H9 (cell line): ENCODE results near the gene NKAIN2. TPM values are rescaled to one million over a fixed set of nuclear protein-coding genes. Genes with fewer than 3 reads are reported as not detected.

Experiments used
- DNase-seq: peaks from one replicate; pipeline ENCODE4 v3.0.0-alpha.2; 2017
- H2AFZ ChIP-seq: one replicate; pipeline ENCODE4 v1.6.1; 2013; ENCODE audit warnings: mild to moderate bottlenecking, low read length, control low read depth, moderate library complexity
- H2AK5ac ChIP-seq: 2 replicates; pipeline ENCODE4 v1.6.1; 2013; ENCODE audit warnings: low read length, control low read depth, mixed read lengths; ENCODE audit not compliant: insufficient read length
- H2BK120ac ChIP-seq: one replicate; pipeline ENCODE4 v1.6.1; 2013; ENCODE audit warnings: low read depth, mild to moderate bottlenecking, low read length, control low read depth, inconsistent platforms; ENCODE audit not compliant: poor library complexity, severe bottlenecking
- H2BK12ac ChIP-seq: 2 replicates; pipeline ENCODE4 v1.6.1; 2013; ENCODE audit warnings: low read length, control low read depth, mixed read lengths, low read depth; ENCODE audit not compliant: insufficient read length
- H2BK15ac ChIP-seq: 2 replicates; pipeline ENCODE4 v1.6.1; 2013; ENCODE audit warnings: low read depth, low read length, control low read depth
- H2BK20ac ChIP-seq: one replicate; pipeline ENCODE4 v1.6.1; 2013; ENCODE audit warnings: low read depth, mild to moderate bottlenecking, low read length, control low read depth, inconsistent platforms; ENCODE audit not compliant: poor library complexity, severe bottlenecking
- H2BK5ac ChIP-seq: 2 replicates; pipeline ENCODE4 v1.6.1; 2013; ENCODE audit warnings: low read length, control low read depth, mixed read lengths; ENCODE audit not compliant: insufficient read length
- H3K14ac ChIP-seq: 2 replicates; pipeline ENCODE4 v1.6.1; 2013; ENCODE audit warnings: low read length, control low read depth; ENCODE audit not compliant: insufficient read depth
- H3K18ac ChIP-seq: 2 replicates; pipeline ENCODE4 v1.6.1; 2013; ENCODE audit warnings: low read depth, mild to moderate bottlenecking, mixed read lengths, low read length, control low read depth; ENCODE audit not compliant: insufficient read length
- H3K23ac ChIP-seq: 2 replicates; pipeline ENCODE4 v1.6.1; 2013; ENCODE audit warnings: low read length, control low read depth, mixed read lengths, low read depth; ENCODE audit not compliant: insufficient read length
- H3K23me2 ChIP-seq: 2 replicates; pipeline ENCODE4 v1.6.1; 2013; ENCODE audit warnings: low read depth, mild to moderate bottlenecking, mixed read lengths, low read length, control low read depth; ENCODE audit not compliant: insufficient read length, poor library complexity, severe bottlenecking
- H3K27ac ChIP-seq: 2 replicates; pipeline ENCODE4 v1.5.1; 2013; ENCODE audit warnings: low read length, control low read depth, mixed read lengths, low read depth; ENCODE audit not compliant: insufficient read length
- H3K27me3 ChIP-seq: 2 replicates; pipeline ENCODE4 v1.6.1; 2013; ENCODE audit warnings: low read length, control low read depth, inconsistent platforms; ENCODE audit not compliant: insufficient read depth
- H3K4ac ChIP-seq: 2 replicates; pipeline ENCODE4 v1.6.1; 2013; ENCODE audit warnings: low read depth, mild to moderate bottlenecking, control low read depth, inconsistent platforms, low read length, moderate library complexity
- H3K4me1 ChIP-seq: 2 replicates; pipeline ENCODE4 v1.6.1; 2013; ENCODE audit warnings: low read length, control low read depth, inconsistent platforms; ENCODE audit not compliant: insufficient read depth
- H3K4me2 ChIP-seq: 2 replicates; pipeline ENCODE4 v1.6.1; 2013; ENCODE audit warnings: low read length, control low read depth, mixed read lengths; ENCODE audit not compliant: insufficient read length, insufficient read depth
- H3K56ac ChIP-seq: 2 replicates; pipeline ENCODE4 v1.6.1; 2013; ENCODE audit warnings: low read depth, mild to moderate bottlenecking, mixed read lengths, low read length, control low read depth; ENCODE audit not compliant: insufficient read length
- H3K79me1 ChIP-seq: 2 replicates; pipeline ENCODE4 v1.6.1; 2013; ENCODE audit warnings: low read depth, mild to moderate bottlenecking, moderate library complexity, low read length, control low read depth, inconsistent platforms; ENCODE audit not compliant: insufficient read depth, poor library complexity, severe bottlenecking
- H3K79me2 ChIP-seq: 2 replicates; pipeline ENCODE4 v1.6.1; 2013; ENCODE audit warnings: low read length, control low read depth, inconsistent platforms; ENCODE audit not compliant: insufficient read depth
- H3K9ac ChIP-seq: 2 replicates; pipeline ENCODE4 v1.6.1; 2013; ENCODE audit warnings: low read length, control low read depth, mixed read lengths; ENCODE audit not compliant: insufficient read length; ENCODE audit errors: extremely low read depth
- H3K9me3 ChIP-seq: one replicate; pipeline ENCODE4 v1.6.1; 2013; ENCODE audit warnings: low read depth, low read length, inconsistent platforms; ENCODE audit not compliant: control insufficient read depth
- H3T11ph ChIP-seq: one replicate; pipeline ENCODE4 v1.6.1; 2013; ENCODE audit warnings: mild to moderate bottlenecking, low read length, control low read depth, inconsistent platforms
- H4K20me1 ChIP-seq: one replicate; pipeline ENCODE4 v1.6.1; 2013; ENCODE audit not compliant: control insufficient read depth, insufficient read length, insufficient read depth
- H4K5ac ChIP-seq: 2 replicates; pipeline ENCODE4 v1.6.1; 2013; ENCODE audit warnings: low read depth, mild to moderate bottlenecking, mixed read lengths, low read length, control low read depth; ENCODE audit not compliant: insufficient read length
- H4K8ac ChIP-seq: replicated peaks from 2 replicates; pipeline ENCODE4 v1.6.1; 2013; ENCODE audit warnings: low read length, control low read depth, mixed read lengths, low read depth; ENCODE audit not compliant: insufficient read length
- H4K91ac ChIP-seq: 2 replicates; pipeline ENCODE4 v1.6.1; 2013; ENCODE audit warnings: low read depth, mild to moderate bottlenecking, moderate library complexity, mixed read lengths, low read length, control low read depth; ENCODE audit not compliant: insufficient read length
- H3K27ac Mint-ChIP-seq, 3 experiments: 2 replicates in 2 of 3; 3 replicates in 1 of 3; pipeline ENCODE4 v1.8.0; 2020 to 2021; ENCODE audit warnings: mixed read lengths in 3 of 3, mild to moderate bottlenecking in 1 of 3, moderate library complexity in 1 of 3
- H3K27me3 Mint-ChIP-seq: 2 replicates; pipeline ENCODE4 v1.8.0; 2021; ENCODE audit warnings: low read depth, mild to moderate bottlenecking, moderate library complexity, mixed read lengths
- H3K36me3 Mint-ChIP-seq, 3 experiments: 2 replicates in 2 of 3; 3 replicates in 1 of 3; pipeline ENCODE4 v1.8.0; 2020 to 2021; ENCODE audit warnings: low read depth in 3 of 3, mixed read lengths in 3 of 3; ENCODE audit not compliant: insufficient read depth in 1 of 3
- H3K4me1 Mint-ChIP-seq, 2 experiments: 2 replicates each; pipeline ENCODE4 v1.8.0; 2020; ENCODE audit warnings: mixed read lengths in 2 of 2
- H3K4me3 Mint-ChIP-seq, 2 experiments: 2 replicates in 1 of 2; 3 replicates in 1 of 2; pipeline ENCODE4 v1.8.0; 2020 to 2021; ENCODE audit warnings: mild to moderate bottlenecking in 2 of 2, mixed read lengths in 2 of 2, moderate library complexity in 1 of 2
- H3K9me3 Mint-ChIP-seq, 2 experiments: 2 replicates in 1 of 2; 3 replicates in 1 of 2; pipeline ENCODE4 v1.8.0; 2020; ENCODE audit warnings: mild to moderate bottlenecking in 2 of 2, mixed read lengths in 2 of 2, moderate library complexity in 1 of 2
- WGBS: extraction: QIAGEN DNeasy Blood & Tissue Kit; methylation state at CpG from one replicate; pipeline ENCODE4 v1.1.7; 2013; ENCODE audit warnings: missing lambda C conversion rate, low lambda C conversion rate, mixed read lengths; ENCODE audit not compliant: insufficient read length; ENCODE audit errors: extremely low coverage; 5-methylcytosine and 5-hydroxymethylcytosine counted together
- total RNA-seq: library from RNA; stranded (reverse); gene quantifications from 2 replicates; pipeline ENCODE4 v1.2.1, GENCODE V29; 2021
- TF ChIP-seq, protein P1 (sequence below): fragments of 200-600 bp; sonication (generic); conservative IDR thresholded peaks from 3 replicates; pipeline ENCODE4 v1.8.0; 2021; ENCODE audit warnings: antibody characterized with exemption, mild to moderate bottlenecking

Gene NKAIN2
- total RNA-seq, 1 experiment from 2014 or later = 0.17 TPM

DNA sequence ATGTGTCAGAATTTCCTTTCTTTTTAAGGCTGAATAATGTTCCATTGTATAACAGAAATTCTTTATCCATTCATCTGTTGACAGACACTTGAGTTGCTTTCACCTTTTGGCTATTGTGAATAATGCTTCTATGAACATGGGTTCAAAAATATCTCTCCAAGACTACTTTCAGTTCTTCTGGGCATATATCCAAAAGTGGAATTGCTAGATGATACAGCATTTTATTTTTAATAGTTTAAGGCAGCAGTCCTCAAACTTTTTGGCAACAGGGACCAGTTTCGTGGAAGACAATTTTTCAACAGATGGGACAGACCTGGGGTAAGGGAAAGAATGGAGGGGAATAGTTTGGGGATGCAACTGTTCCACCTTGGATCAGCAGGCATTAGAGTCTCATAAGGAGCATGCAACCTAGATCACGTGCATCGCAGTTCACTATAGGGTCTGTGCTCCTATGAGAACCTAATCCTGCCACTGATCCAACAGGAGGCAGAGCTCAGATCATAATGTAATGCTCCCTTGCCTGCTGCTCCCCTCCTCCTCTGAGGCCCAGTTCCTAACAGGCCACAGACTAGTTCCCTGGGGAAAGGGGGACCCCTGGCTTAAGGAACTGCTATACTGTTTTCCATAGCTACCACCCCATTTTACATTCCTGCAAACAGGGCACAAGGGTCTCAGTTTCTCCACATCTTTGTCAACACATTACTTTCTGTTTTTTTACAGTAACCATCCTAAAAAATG lies 918.6 kb downstream of the NKAIN2 start:
- Mint-ChIP-seq H3K4me1 (peaks cover 3% of the 10 kb centered on the region in 2 experiments), H3K27me3 (no peaks in the 10 kb centered on the region), H3K4me3 (no peak overlapping the region), H3K9me3 (peaks cover 2 to 4% of the 10 kb centered on the region in 2 experiments; a peak in 4 of 5 replicates), H3K27ac (no peak overlapping the region), H3K36me3 (peaks cover 0 to 6% (median 2%) of the 10 kb centered on the region in 3 experiments; a peak in 2 of 7 replicates)
- Histone ChIP-seq H4K8ac (no peak overlapping the region), H3K4me1 (no peaks in the 10 kb centered on the region), H4K20me1 (no peaks in the 10 kb centered on the region), H3K18ac (no peak overlapping the region), H2BK20ac (no peak overlapping the region), H2BK12ac (no peak overlapping the region), H3K79me1 (no peaks in the 10 kb centered on the region), H3K27me3 (no peaks in the 10 kb centered on the region), H4K91ac (no peak overlapping the region), H3K9ac (no peak overlapping the region), H3K14ac (no peak overlapping the region), H3K23me2 (no peaks in the 10 kb centered on the region), H4K5ac (no peak overlapping the region), H3K79me2 (no peaks in the 10 kb centered on the region), H3K4ac (no peak overlapping the region), H3K4me2 (no peak overlapping the region), H2AK5ac (no peak overlapping the region), H2BK120ac (no peak overlapping the region), H2BK15ac (no peak overlapping the region), H2BK5ac (no peak overlapping the region), H3K9me3 (no peaks in the 10 kb centered on the region), H3K56ac (no peak overlapping the region), H3K27ac (no peak overlapping the region), H3K23ac (no peak overlapping the region), H3T11ph (no peak overlapping the region), H2AFZ (no peak overlapping the region)
- WGBS = no CpG with 5 or more reads among the region's 3 CpGs
- no peak for DNase-seq
- TF ChIP-seq, protein P1, sequence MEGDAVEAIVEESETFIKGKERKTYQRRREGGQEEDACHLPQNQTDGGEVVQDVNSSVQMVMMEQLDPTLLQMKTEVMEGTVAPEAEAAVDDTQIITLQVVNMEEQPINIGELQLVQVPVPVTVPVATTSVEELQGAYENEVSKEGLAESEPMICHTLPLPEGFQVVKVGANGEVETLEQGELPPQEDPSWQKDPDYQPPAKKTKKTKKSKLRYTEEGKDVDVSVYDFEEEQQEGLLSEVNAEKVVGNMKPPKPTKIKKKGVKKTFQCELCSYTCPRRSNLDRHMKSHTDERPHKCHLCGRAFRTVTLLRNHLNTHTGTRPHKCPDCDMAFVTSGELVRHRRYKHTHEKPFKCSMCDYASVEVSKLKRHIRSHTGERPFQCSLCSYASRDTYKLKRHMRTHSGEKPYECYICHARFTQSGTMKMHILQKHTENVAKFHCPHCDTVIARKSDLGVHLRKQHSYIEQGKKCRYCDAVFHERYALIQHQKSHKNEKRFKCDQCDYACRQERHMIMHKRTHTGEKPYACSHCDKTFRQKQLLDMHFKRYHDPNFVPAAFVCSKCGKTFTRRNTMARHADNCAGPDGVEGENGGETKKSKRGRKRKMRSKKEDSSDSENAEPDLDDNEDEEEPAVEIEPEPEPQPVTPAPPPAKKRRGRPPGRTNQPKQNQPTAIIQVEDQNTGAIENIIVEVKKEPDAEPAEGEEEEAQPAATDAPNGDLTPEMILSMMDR = no peak
